ENCODE data around the gene AGAP3.
A peak's percentile ranks its signal among the peaks of the same experiment; 100 is the strongest.

AGAP3 gene

GRCh38 chr7:151110236-151110940, 24.1 kb downstream of the AGAP3 start:
- no peak for DNase-seq (ENCODE audit: low spot score)

- peak; percentile 76 for DNase-seq (ENCODE audit: low spot score)
Observed at GRCh38 chr7:151110941-151111645, 24.8 kb downstream of the AGAP3 start.

GRCh38 chr7:151113344-151114150, 27.3 kb downstream of the AGAP3 start:
- DNase-seq (ENCODE audit: low spot score) = no peak

- DNase-seq (ENCODE audit: low spot score) = no peak
Observed at GRCh38 chr7:151114151-151115090, 28.1 kb downstream of the AGAP3 start.

GRCh38 chr7:151115121-151115835, 29.0 kb downstream of the AGAP3 start:
- DNase-seq (ENCODE audit: low spot score) = no peak

- DNase-seq (ENCODE audit: low spot score) = no peak
Observed at GRCh38 chr7:151115836-151116418, 29.7 kb downstream of the AGAP3 start.

GRCh38 chr7:151116603-151117440, 30.5 kb downstream of the AGAP3 start:
- DNase-seq (ENCODE audit: low spot score) = no peak

- peak; percentile 59 for DNase-seq (ENCODE audit: low spot score)
Observed at GRCh38 chr7:151117565-151117964, 31.3 kb downstream of the AGAP3 start.

- DNase-seq (ENCODE audit: low spot score) = no peak
Observed at GRCh38 chr7:151118108-151119054, 32.1 kb downstream of the AGAP3 start.

GRCh38 chr7:151119055-151119415, 32.8 kb downstream of the AGAP3 start:
- DNase-seq (ENCODE audit: low spot score) = no peak

- DNase-seq (ENCODE audit: low spot score) = no peak
Observed at GRCh38 chr7:151119902-151120301, 33.6 kb downstream of the AGAP3 start.

- no peak for DNase-seq (ENCODE audit: low spot score)
Observed at GRCh38 chr7:151120896-151121295, 34.6 kb downstream of the AGAP3 start.

GRCh38 chr7:151121380-151122170, 35.3 kb downstream of the AGAP3 start:
- DNase-seq (ENCODE audit: low spot score) = no peak

GRCh38 chr7:151122276-151122675, 36.0 kb downstream of the AGAP3 start:
- no peak for DNase-seq (ENCODE audit: low spot score)

GRCh38 chr7:151122796-151123157, 36.5 kb downstream of the AGAP3 start:
- no peak for DNase-seq (ENCODE audit: low spot score)

GRCh38 chr7:151123158-151123821, 37.0 kb downstream of the AGAP3 start:
- no peak for DNase-seq (ENCODE audit: low spot score)

- peak; percentile 84 for DNase-seq (ENCODE audit: low spot score)
Observed at GRCh38 chr7:151123822-151124464, 37.7 kb downstream of the AGAP3 start.

All from CD4-positive, alpha-beta T cell treated with Interleukin-15 for 4 hours (primary cell).